OCI-LY3 (cell line): Measurements from ENCODE around the gene KIF3B.

Experiments used
- H2AFZ ChIP-seq: fragments of 200-600, 300-600 bp; shearing (Covaris generic); 2 replicates; pipeline ENCODE4 v1.6.0; 2014; ENCODE audit warnings: antibody characterized with exemption, low read depth, low read length
- H3K27ac ChIP-seq: fragments of 200-600, 300-600 bp; sonication (generic); 2 replicates; pipeline ENCODE4 v1.5.1; 2014; ENCODE audit warnings: mild to moderate bottlenecking, low read length, moderate library complexity, mixed read lengths
- H3K27me3 ChIP-seq: fragments of 200-600, 300-600 bp; sonication (generic); 2 replicates; pipeline ENCODE4 v1.6.1; 2014; ENCODE audit warnings: low read depth, low read length, mixed read lengths
- H3K36me3 ChIP-seq: fragments of 200-600, 300-600 bp; sonication (generic); replicated peaks from 2 replicates; pipeline ENCODE3; 2014; ENCODE audit warnings: low read depth, low read length, mixed read lengths
- H3K4me1 ChIP-seq: fragments of 300-600, 200-600 bp; sonication (generic); 2 replicates; pipeline ENCODE4 v1.6.1; 2014; ENCODE audit warnings: low read length, mixed read lengths
- H3K4me2 ChIP-seq: fragments of 200-600, 300-600 bp; sonication (generic); 2 replicates; pipeline ENCODE4 v1.6.1; 2014; ENCODE audit warnings: low read length, mixed read lengths
- H3K4me3 ChIP-seq: fragments of 300-600, 200-600 bp; sonication (generic); 2 replicates; pipeline ENCODE4 v1.5.1; 2014; ENCODE audit warnings: antibody characterized with exemption, mild to moderate bottlenecking, low read length, moderate library complexity
- H3K79me2 ChIP-seq: fragments of 300-600, 200-600 bp; shearing (Covaris generic); 2 replicates; pipeline ENCODE4 v1.6.1; 2014; ENCODE audit warnings: mild to moderate bottlenecking, low read length, mixed read lengths
- H3K9ac ChIP-seq: fragments of 300-600, 200-600 bp; shearing (Covaris generic); 2 replicates; pipeline ENCODE4 v1.6.0; 2014; ENCODE audit warnings: mild to moderate bottlenecking, low read length, moderate library complexity
- H3K9me3 ChIP-seq: fragments of 200-600, 300-600 bp; shearing (Covaris generic); 2 replicates; pipeline ENCODE4 v1.6.1; 2014; ENCODE audit warnings: low read length, mixed read lengths; ENCODE audit not compliant: insufficient read depth
- H4K20me1 ChIP-seq: fragments of 200-600, 300-600 bp; sonication (generic); 2 replicates; pipeline ENCODE4 v1.6.1; 2016; ENCODE audit warnings: low read length, mixed read lengths; ENCODE audit not compliant: insufficient read depth
- CTCF ChIP-seq: fragments of 200-600, 300-600 bp; sonication (generic); IDR thresholded peaks from 2 replicates; pipeline ENCODE4 v1.5.1; 2014; ENCODE audit warnings: antibody characterized with exemption, low read length, low read depth
- EZH2phosphoT487 ChIP-seq: fragments of 200-600 bp; shearing (Covaris generic); IDR thresholded peaks from 2 replicates; pipeline ENCODE4 v1.6.1; 2018; ENCODE audit warnings: antibody characterized with exemption, mixed run types, low read depth

Gene KIF3B

GRCh38 chr20:32314768-32315167 lies 37.3 kb downstream of the KIF3B start:
- no peak overlapping the region for H3K4me2 ChIP-seq
- no peaks in the 10 kb centered on the region for H3K27me3 ChIP-seq
- H3K9ac ChIP-seq = no peak overlapping the region
- peaks cover 9% of the 10 kb centered on the region; the same call in 1 of the 2 replicates for H4K20me1 ChIP-seq
- H2AFZ ChIP-seq = no peak overlapping the region
- no peak overlapping the region for H3K27ac ChIP-seq
- TF ChIP-seq EZH2phosphoT487 (no peak), CTCF (no peak)
- no peaks in the 10 kb centered on the region for H3K9me3 ChIP-seq
- no peaks in the 10 kb centered on the region; the same call in 1 of the 2 replicates for H3K79me2 ChIP-seq
- peaks cover 39% of the 10 kb centered on the region for H3K36me3 ChIP-seq
- H3K4me1 ChIP-seq = peaks cover 4% of the 10 kb centered on the region
- no peak overlapping the region for H3K4me3 ChIP-seq

GRCh38 chr20:32315399-32315798 lies 37.9 kb downstream of the KIF3B start:
- H4K20me1 ChIP-seq = peaks cover 9% of the 10 kb centered on the region; the same call in 1 of the 2 replicates
- TF ChIP-seq EZH2phosphoT487 = no peak
- no peak for TF ChIP-seq CTCF
- no peak overlapping the region for H3K4me2 ChIP-seq
- no peak overlapping the region for H3K9ac ChIP-seq
- H3K4me3 ChIP-seq = no peak overlapping the region
- H3K36me3 ChIP-seq = peaks cover 33% of the 10 kb centered on the region
- H3K27ac ChIP-seq = no peak overlapping the region
- no peaks in the 10 kb centered on the region for H3K9me3 ChIP-seq
- H3K79me2 ChIP-seq = no peaks in the 10 kb centered on the region; the same call in 1 of the 2 replicates
- H2AFZ ChIP-seq = no peak overlapping the region
- no peaks in the 10 kb centered on the region for H3K27me3 ChIP-seq
- peaks cover 4% of the 10 kb centered on the region for H3K4me1 ChIP-seq

- no peak overlapping the region for H3K4me2 ChIP-seq
- no peak for TF ChIP-seq CTCF
- no peak for TF ChIP-seq EZH2phosphoT487
- no peaks in the 10 kb centered on the region; the same call in 1 of the 2 replicates for H3K79me2 ChIP-seq
- H3K4me3 ChIP-seq = no peak overlapping the region
- H3K4me1 ChIP-seq = peaks cover 4% of the 10 kb centered on the region
- peaks cover 9% of the 10 kb centered on the region; the same call in 1 of the 2 replicates for H4K20me1 ChIP-seq
- H3K27ac ChIP-seq = no peak overlapping the region
- H3K9me3 ChIP-seq = no peaks in the 10 kb centered on the region
- no peaks in the 10 kb centered on the region for H3K27me3 ChIP-seq
- no peak overlapping the region for H2AFZ ChIP-seq
- H3K9ac ChIP-seq = no peak overlapping the region
- peaks cover 32% of the 10 kb centered on the region for H3K36me3 ChIP-seq
Measured at GRCh38 chr20:32315891-32316290, 38.4 kb downstream of the KIF3B start.

- Histone ChIP-seq H3K9me3 (no peaks in the 10 kb centered on the region), H3K4me1 (peaks cover 9% of the 10 kb centered on the region), H3K9ac (no peak overlapping the region), H3K27me3 (no peaks in the 10 kb centered on the region), H3K27ac (no peak overlapping the region), H4K20me1 (peaks cover 9% of the 10 kb centered on the region; the same call in 1 of the 2 replicates), H3K4me2 (no peak overlapping the region), H3K4me3 (no peak overlapping the region), H3K36me3 (peaks cover 31% of the 10 kb centered on the region), H3K79me2 (no peaks in the 10 kb centered on the region; the same call in 1 of the 2 replicates), H2AFZ (no peak overlapping the region)
- TF ChIP-seq CTCF (no peak), EZH2phosphoT487 (no peak)
Measured at GRCh38 chr20:32316667-32317066, 39.2 kb downstream of the KIF3B start.
